CD4-positive, alpha-beta memory T cell (primary cell): ENCODE data around the gene GIPC2. TPM values are rescaled to one million over a fixed set of nuclear protein-coding genes. Genes with fewer than 3 reads are reported as not detected.
"Not testable (repeated sequence)": the region's sequence is repeated elsewhere in the genome, so short reads cannot be mapped to it uniquely, and the experiment has no call there.

Experiments used
- CTCF ChIA-PET: fragments of 350-600 bp; sonication (Branson Sonifier 250); formaldehyde crosslinking; loops from one replicate; lab custom pipeline; 2021; ENCODE audit warnings: inconsistent platforms; ENCODE audit not compliant: partially characterized antibody; lab: Charles Lee
- POLR2A ChIA-PET: fragments of 350-600 bp; sonication (Branson Sonifier 250); formaldehyde crosslinking; loops from one replicate; lab custom pipeline; 2021; ENCODE audit not compliant: partially characterized antibody; lab: Charles Lee
- DNase-seq, 5 donors: peaks; one replicate each; pipeline versions ENCODE4 v3.0.0 to v3.0.0-alpha.2; 2020 to 2022; ENCODE audit warnings: mixed read lengths in 1 of 5
- H3K27ac ChIP-seq: one replicate; pipeline ENCODE4 v1.7.0; 2013; ENCODE audit warnings: low read depth, low read length
- H3K27me3 ChIP-seq: 2 replicates; pipeline ENCODE4 v1.7.0; 2013; ENCODE audit warnings: mild to moderate bottlenecking, low read length, moderate library complexity; ENCODE audit not compliant: insufficient read depth
- H3K36me3 ChIP-seq: 2 replicates; pipeline ENCODE4 v1.7.0; 2013; ENCODE audit warnings: mild to moderate bottlenecking, low read length, moderate library complexity; ENCODE audit not compliant: insufficient read depth
- H3K4me1 ChIP-seq: 2 replicates; pipeline ENCODE4 v1.7.0; 2013; ENCODE audit warnings: mild to moderate bottlenecking, low read length, moderate library complexity; ENCODE audit not compliant: insufficient read depth
- H3K4me3 ChIP-seq, 2 donors: one replicate each; pipeline ENCODE4 v1.7.0; 2013; ENCODE audit warnings: low read length in 2 of 2, mild to moderate bottlenecking in 1 of 2
- H3K9me3 ChIP-seq, 2 donors: one replicate each; pipeline ENCODE4 v1.7.0; 2013; ENCODE audit warnings: low read length in 2 of 2, control low read depth in 1 of 2; ENCODE audit not compliant: control insufficient read depth in 1 of 2
- H3K27ac Mint-ChIP-seq, 7 donors: one replicate each; pipeline ENCODE4 v1.8.0; 2020 to 2021; ENCODE audit warnings: mixed read lengths in 7 of 7, mild to moderate bottlenecking in 6 of 7, inconsistent platforms in 3 of 7, moderate library complexity in 3 of 7
- H3K27me3 Mint-ChIP-seq, 2 donors: one replicate each; pipeline ENCODE4 v1.8.0; 2020 to 2021; ENCODE audit warnings: mixed read lengths in 2 of 2
- H3K36me3 Mint-ChIP-seq, 2 donors: one replicate each; pipeline ENCODE4 v1.8.0; 2020 to 2021; ENCODE audit warnings: mixed read lengths in 2 of 2, inconsistent platforms in 1 of 2, mild to moderate bottlenecking in 1 of 2
- H3K4me1 Mint-ChIP-seq, 4 donors: one replicate each; pipeline ENCODE4 v1.8.0; 2020 to 2021; ENCODE audit warnings: mixed read lengths in 4 of 4, mild to moderate bottlenecking in 1 of 4
- H3K4me3 Mint-ChIP-seq, 8 donors: one replicate each; pipeline ENCODE4 v1.8.0; 2020 to 2021; ENCODE audit warnings: mixed read lengths in 8 of 8, mild to moderate bottlenecking in 7 of 8, moderate library complexity in 6 of 8, inconsistent platforms in 3 of 8
- H3K9me3 Mint-ChIP-seq, 8 donors: one replicate each; pipeline ENCODE4 v1.8.0; 2020 to 2021; ENCODE audit warnings: mixed read lengths in 8 of 8, mild to moderate bottlenecking in 5 of 8, inconsistent platforms in 3 of 8, moderate library complexity in 1 of 8
- intact Hi-C: fragments of 100-400 bp; cut with micrococcal nuclease; formaldehyde crosslinking; loops from one replicate; pipeline ENCODE4 v1.15.1; 2023
- polyA plus RNA-seq, 2 donors: library from polyadenylated mRNA; unstranded; fragments of 300-500 nt; fragmentation: Illumina TruSeq; gene quantifications; one replicate each; pipeline ENCODE4 v1.2.3, GENCODE V29; 2021
- total RNA-seq, 2 experiments: library from RNA; stranded (reverse); gene quantifications; one replicate each; pipeline ENCODE4 v1.2.3, GENCODE V29; 2021

GIPC2 gene
- total and polyA plus RNA-seq, 4 experiments from 2014 or later: 0.13 to 0.52 (median 0.30) TPM

DNA sequence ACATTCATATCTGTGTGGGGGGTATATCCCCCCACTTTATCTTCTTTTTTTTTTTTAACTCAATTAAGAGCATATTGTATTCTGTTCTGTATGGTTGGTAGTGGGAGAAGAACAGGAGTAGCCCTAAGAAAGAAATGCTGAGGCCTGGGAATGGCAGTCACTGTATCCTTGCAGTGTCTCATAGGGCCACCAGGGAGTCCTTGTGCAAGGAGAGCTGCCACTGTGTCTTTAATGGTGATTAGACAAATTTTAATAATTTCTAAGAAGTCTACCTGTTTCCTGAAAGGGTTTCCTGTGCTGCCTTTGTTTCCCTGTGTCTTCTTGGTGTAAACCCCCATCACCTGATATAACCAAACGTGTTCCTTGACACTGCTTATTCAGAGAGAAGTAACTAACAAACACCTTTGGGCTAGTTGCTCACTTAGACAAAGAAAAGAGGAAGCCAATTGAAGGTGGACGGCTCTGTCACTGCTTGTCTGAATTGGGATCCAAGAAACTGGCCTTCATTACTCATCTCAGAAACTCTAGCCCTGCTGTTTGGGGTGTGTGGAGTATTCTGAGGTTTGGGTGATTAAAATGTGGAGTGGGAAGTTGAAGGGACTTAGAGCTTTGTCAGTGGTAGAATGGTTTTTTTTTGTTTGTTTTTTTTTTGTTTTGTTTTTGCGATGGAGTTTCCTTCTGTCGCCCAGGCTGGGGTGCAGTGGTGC is 15.2 kb downstream of the GIPC2 start:
- H3K9me3 ChIP-seq: no peaks in the 10 kb centered on the region
- H3K9me3 Mint-ChIP-seq: peaks cover 0 to 2% (median 0%) of the 10 kb centered on the region in 8 donors
- H3K27ac Mint-ChIP-seq: no peak overlapping the region
- CTCF ChIA-PET: no interaction called here
- H3K36me3 Mint-ChIP-seq: no peaks in the 10 kb centered on the region
- H3K4me3 ChIP-seq: no peak overlapping the region
- H3K4me1 Mint-ChIP-seq: no peaks in the 10 kb centered on the region
- H3K27me3 Mint-ChIP-seq: peaks cover 9 to 10% of the 10 kb centered on the region in 2 donors
- intact Hi-C loops: no loop called here
- no peak for DNase-seq
- no peaks in the 10 kb centered on the region for H3K27me3 ChIP-seq
- POLR2A ChIA-PET: no interaction called here
- no peaks in the 10 kb centered on the region for H3K4me1 ChIP-seq
- H3K36me3 ChIP-seq: no peaks in the 10 kb centered on the region
- H3K27ac ChIP-seq: no peak overlapping the region
- H3K4me3 Mint-ChIP-seq: no peak overlapping the region

GRCh38 chr1:78061825-78062523 is 16.2 kb downstream of the GIPC2 start:
- Mint-ChIP-seq H3K4me1 (no peaks in the 10 kb centered on the region), H3K27ac (no peak overlapping the region), H3K27me3 (peaks cover 12 to 13% of the 10 kb centered on the region in 2 donors), H3K36me3 (no peaks in the 10 kb centered on the region), H3K4me3 (no peak overlapping the region), H3K9me3 (peaks cover 0 to 2% (median 0%) of the 10 kb centered on the region in 8 donors)
- Histone ChIP-seq H3K4me1 (no peaks in the 10 kb centered on the region), H3K9me3 (no peaks in the 10 kb centered on the region), H3K4me3 (no peak overlapping the region), H3K27me3 (no peaks in the 10 kb centered on the region), H3K27ac (no peak overlapping the region), H3K36me3 (no peaks in the 10 kb centered on the region)
- no peak for DNase-seq
- POLR2A ChIA-PET: no interaction called here
- CTCF ChIA-PET: no interaction called here
- intact Hi-C loops: no loop called here

GRCh38 chr1:78064886-78065285 is 19.1 kb downstream of the GIPC2 start:
- H3K4me1 Mint-ChIP-seq, H3K4me3 ChIP-seq, intact Hi-C loops, H3K4me3 Mint-ChIP-seq, POLR2A ChIA-PET, H3K27ac ChIP-seq, H3K27ac Mint-ChIP-seq, H3K9me3 ChIP-seq, H3K4me1 ChIP-seq, H3K36me3 Mint-ChIP-seq, DNase-seq, H3K9me3 Mint-ChIP-seq, H3K36me3 ChIP-seq, H3K27me3 ChIP-seq, CTCF ChIA-PET: not testable (repeated sequence)
- peaks cover 11 to 20% of the 10 kb centered on the region in 2 donors for H3K27me3 Mint-ChIP-seq

GRCh38 chr1:78068681-78069283 is 23.0 kb downstream of the GIPC2 start:
- H3K4me3 ChIP-seq: no peak overlapping the region
- intact Hi-C loops: no loop called here
- Mint-ChIP-seq H3K4me3 (no peak overlapping the region), H3K27ac (no peak overlapping the region), H3K36me3 (no peaks in the 10 kb centered on the region), H3K4me1 (no peaks in the 10 kb centered on the region), H3K27me3 (peaks cover 10 to 24% of the 10 kb centered on the region in 2 donors), H3K9me3 (no peaks in the 10 kb centered on the region)
- no peaks in the 10 kb centered on the region for H3K36me3 ChIP-seq
- no peak overlapping the region for H3K27ac ChIP-seq
- ChIA-PET POLR2A (no interaction called here), CTCF (no interaction called here)
- H3K27me3 ChIP-seq: no peaks in the 10 kb centered on the region
- no peak for DNase-seq
- no peaks in the 10 kb centered on the region for H3K9me3 ChIP-seq
- no peaks in the 10 kb centered on the region for H3K4me1 ChIP-seq

- H3K9me3 Mint-ChIP-seq: no peaks in the 10 kb centered on the region
- Histone ChIP-seq H3K4me1 (no peaks in the 10 kb centered on the region), H3K4me3 (no peak overlapping the region), H3K9me3 (no peaks in the 10 kb centered on the region), H3K27ac (no peak overlapping the region), H3K27me3 (no peaks in the 10 kb centered on the region), H3K36me3 (no peaks in the 10 kb centered on the region)
- peaks cover 6 to 19% of the 10 kb centered on the region in 2 donors for H3K27me3 Mint-ChIP-seq
- H3K4me1 Mint-ChIP-seq: no peaks in the 10 kb centered on the region
- intact Hi-C loops: no loop called here
- H3K27ac Mint-ChIP-seq: no peak overlapping the region
- H3K4me3 Mint-ChIP-seq: no peak overlapping the region
- ChIA-PET CTCF (no interaction called here), POLR2A (no interaction called here)
- no peaks in the 10 kb centered on the region for H3K36me3 Mint-ChIP-seq
- no peak for DNase-seq
These were observed 24.0 kb downstream of the GIPC2 start for GRCh38 chr1:78069784-78070183.

DNA sequence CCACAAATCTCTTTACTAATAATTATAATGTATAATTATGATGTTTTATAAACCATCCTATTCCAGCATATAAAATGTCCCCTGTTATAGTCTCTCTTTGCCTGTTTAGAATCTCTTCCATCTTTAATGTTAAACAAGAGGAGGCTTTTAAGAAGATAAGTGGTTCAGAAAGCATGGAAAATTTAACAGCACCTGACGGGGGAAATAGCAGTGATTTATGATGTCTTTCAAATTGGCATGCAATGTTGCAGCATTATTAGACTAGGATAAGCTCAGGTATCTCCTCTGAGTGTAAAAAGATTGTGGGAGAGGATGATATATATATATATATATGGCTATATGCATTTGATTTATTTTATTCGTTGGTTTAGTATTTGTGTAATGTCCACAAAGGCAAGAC is 24.4 kb downstream of the GIPC2 start:
- Histone ChIP-seq H3K4me1 (no peaks in the 10 kb centered on the region), H3K9me3 (no peaks in the 10 kb centered on the region), H3K4me3 (no peak overlapping the region), H3K27ac (no peak overlapping the region), H3K36me3 (no peaks in the 10 kb centered on the region), H3K27me3 (no peaks in the 10 kb centered on the region)
- DNase-seq: no peak
- Mint-ChIP-seq H3K27ac (no peak overlapping the region), H3K27me3 (peaks cover 6 to 16% of the 10 kb centered on the region in 2 donors), H3K4me1 (no peaks in the 10 kb centered on the region), H3K36me3 (no peaks in the 10 kb centered on the region), H3K9me3 (no peaks in the 10 kb centered on the region), H3K4me3 (no peak overlapping the region)
- CTCF ChIA-PET: no interaction called here
- POLR2A ChIA-PET: no interaction called here
- intact Hi-C loops: no loop called here

DNA sequence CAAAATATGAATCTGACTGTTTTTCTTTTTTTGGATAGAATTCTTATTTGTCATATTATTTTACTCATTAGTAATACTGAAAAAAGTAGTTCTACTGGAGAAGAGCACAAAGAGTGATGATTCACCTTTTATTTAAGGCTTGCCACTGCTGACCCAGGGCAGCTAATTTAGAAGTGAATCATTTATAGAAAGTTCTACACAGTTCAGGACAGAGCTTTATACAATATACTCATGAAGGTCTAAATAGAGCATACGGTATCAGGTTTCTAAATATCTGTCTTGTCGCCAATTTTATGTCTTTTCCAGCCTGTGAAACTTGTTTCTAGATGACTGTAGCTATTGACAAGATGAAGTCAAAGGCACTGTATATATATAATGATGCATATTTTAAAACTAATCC is 25.0 kb downstream of the GIPC2 start:
- intact Hi-C loops: no loop called here
- H3K27me3 Mint-ChIP-seq: peaks cover 6 to 16% of the 10 kb centered on the region in 2 donors
- Histone ChIP-seq H3K4me1 (no peaks in the 10 kb centered on the region), H3K36me3 (no peaks in the 10 kb centered on the region), H3K27ac (no peak overlapping the region), H3K4me3 (no peak overlapping the region), H3K9me3 (no peaks in the 10 kb centered on the region), H3K27me3 (no peaks in the 10 kb centered on the region)
- no peak overlapping the region for H3K4me3 Mint-ChIP-seq
- H3K9me3 Mint-ChIP-seq: no peaks in the 10 kb centered on the region
- DNase-seq: no peak
- CTCF ChIA-PET: no interaction called here
- no peaks in the 10 kb centered on the region for H3K4me1 Mint-ChIP-seq
- no peaks in the 10 kb centered on the region for H3K36me3 Mint-ChIP-seq
- no peak overlapping the region for H3K27ac Mint-ChIP-seq
- POLR2A ChIA-PET: no interaction called here
